GM13976 (cell line): Measurements from ENCODE around the gene RPS16.

Experiments
- DNase-seq: peaks from one replicate; pipeline ENCODE4 v3.0.0; 2012; ENCODE audit warnings: low spot score
- in situ Hi-C: fragments of 300-500 bp; cut with MboI; formaldehyde crosslinking; loops from one replicate; pipeline ENCODE4 v1.12.0; 2022; ENCODE audit warnings: low sequenced_read_pairs, mixed read lengths, inconsistent platforms; ENCODE audit not compliant: unreplicated experiment
- TF ChIP-seq, protein P1 (sequence below): IDR thresholded peaks from 2 replicates; pipeline ENCODE4 v1.5.1; 2012; ENCODE audit warnings: borderline replicate concordance, mild to moderate bottlenecking; ENCODE audit not compliant: insufficient read depth; ENCODE audit errors: extremely low read depth, missing control alignments, control extremely low read depth

Gene RPS16

DNA sequence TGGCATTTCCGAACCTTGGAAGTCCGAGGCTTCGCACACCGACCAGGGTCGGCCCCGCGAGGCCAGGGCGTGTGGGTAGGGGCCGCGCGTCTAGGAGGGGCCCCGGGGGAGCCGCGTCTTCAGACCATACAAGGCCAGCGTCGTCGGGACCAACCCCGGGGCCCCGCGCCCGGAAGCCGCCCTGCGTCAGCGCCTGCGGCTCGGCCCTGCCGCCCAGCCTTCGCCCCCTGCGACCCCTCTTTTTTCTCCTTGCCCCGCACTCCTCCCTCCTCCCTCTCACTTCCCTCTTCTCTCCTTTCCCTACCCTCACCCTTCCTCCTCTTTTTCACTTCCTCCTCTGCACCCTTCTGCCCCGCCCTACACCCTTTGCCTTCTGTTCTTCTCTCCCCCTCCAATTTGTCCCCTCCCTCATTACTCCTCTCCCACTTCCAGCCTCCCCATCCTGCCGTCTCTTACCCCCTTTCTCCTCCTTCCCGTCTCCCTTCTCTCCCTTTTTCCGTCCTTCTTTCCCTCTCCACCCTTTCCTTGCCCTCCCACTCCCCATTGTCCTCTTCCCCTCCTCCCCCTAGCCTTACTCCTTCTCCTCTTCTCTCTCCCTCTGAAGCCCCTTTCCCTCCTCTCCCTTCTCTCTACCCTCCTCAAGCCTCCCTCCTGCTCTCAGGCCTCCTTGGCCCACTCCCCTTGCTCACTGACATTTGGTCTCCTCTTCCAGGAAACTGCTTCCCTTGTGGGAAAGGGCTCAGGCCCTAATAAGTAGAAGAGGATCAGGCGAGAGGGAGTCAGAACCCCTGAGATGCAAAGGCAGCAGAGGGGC is 25.5 kb downstream of the RPS16 start:
- in situ Hi-C loops = no loop called here
- TF ChIP-seq, protein P1, sequence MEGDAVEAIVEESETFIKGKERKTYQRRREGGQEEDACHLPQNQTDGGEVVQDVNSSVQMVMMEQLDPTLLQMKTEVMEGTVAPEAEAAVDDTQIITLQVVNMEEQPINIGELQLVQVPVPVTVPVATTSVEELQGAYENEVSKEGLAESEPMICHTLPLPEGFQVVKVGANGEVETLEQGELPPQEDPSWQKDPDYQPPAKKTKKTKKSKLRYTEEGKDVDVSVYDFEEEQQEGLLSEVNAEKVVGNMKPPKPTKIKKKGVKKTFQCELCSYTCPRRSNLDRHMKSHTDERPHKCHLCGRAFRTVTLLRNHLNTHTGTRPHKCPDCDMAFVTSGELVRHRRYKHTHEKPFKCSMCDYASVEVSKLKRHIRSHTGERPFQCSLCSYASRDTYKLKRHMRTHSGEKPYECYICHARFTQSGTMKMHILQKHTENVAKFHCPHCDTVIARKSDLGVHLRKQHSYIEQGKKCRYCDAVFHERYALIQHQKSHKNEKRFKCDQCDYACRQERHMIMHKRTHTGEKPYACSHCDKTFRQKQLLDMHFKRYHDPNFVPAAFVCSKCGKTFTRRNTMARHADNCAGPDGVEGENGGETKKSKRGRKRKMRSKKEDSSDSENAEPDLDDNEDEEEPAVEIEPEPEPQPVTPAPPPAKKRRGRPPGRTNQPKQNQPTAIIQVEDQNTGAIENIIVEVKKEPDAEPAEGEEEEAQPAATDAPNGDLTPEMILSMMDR = no peak
- DNase-seq = peak; percentile 77

- peak; percentile 62 for DNase-seq
- TF ChIP-seq, protein P1 = no peak
- in situ Hi-C loops = no loop called here
These were observed 26.3 kb downstream of the RPS16 start for GRCh38 chr19:39409208-39410016.

GRCh38 chr19:39408392-39409207 is 27.1 kb downstream of the RPS16 start:
- DNase-seq = no peak
- TF ChIP-seq, protein P1 = no peak
- in situ Hi-C loops = no loop called here

- no peak for DNase-seq
- TF ChIP-seq, protein P1 = no peak
- in situ Hi-C loops = no loop called here
These were observed 27.9 kb downstream of the RPS16 start for GRCh38 chr19:39407660-39408391.

DNA sequence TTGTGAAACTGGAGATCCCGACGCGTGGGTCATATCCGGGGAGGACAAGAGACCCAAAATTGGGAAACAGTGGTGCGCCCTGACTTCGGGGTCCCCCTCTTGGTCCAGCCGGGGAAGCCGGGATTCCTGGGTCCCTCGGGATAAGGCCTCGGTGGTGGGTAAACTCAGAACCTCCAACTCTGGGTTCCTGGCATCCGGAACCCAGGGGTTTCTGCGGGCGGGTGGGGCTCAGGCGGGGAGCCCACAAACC is 28.4 kb downstream of the RPS16 start:
- DNase-seq = no peak
- TF ChIP-seq, protein P1 = no peak
- in situ Hi-C loops = no loop called here
